Spleen (tissue), 7 donors: ENCODE measurements around the gene MTERF1.

Experiments used
- CTCF ChIP-seq, 11 experiments: fragments of 200-600 bp in 7 of 11; fragments of 450-650 bp in 4 of 11; sonication (generic) in 4 of 11; IDR thresholded peaks in 8 of 11; conservative IDR thresholded peaks in 3 of 11; 1 replicate in 7 of 11; 2 replicates in 4 of 11; pipeline versions ENCODE4 v1.4.0 to v1.8.0; 2016 to 2021; ENCODE audit warnings: antibody characterized with exemption in 11 of 11, inconsistent platforms in 4 of 11, mild to moderate bottlenecking in 1 of 11
- POLR2A ChIP-seq, 3 donors: fragments of 450-650 bp; IDR thresholded peaks; one replicate each; pipeline ENCODE4 v1.5.1; 2017; ENCODE audit warnings: antibody characterized with exemption in 3 of 3, mild to moderate bottlenecking in 1 of 3
- POLR2AphosphoS5 ChIP-seq, 3 donors: sonication (generic); formaldehyde crosslinking; IDR thresholded peaks; one replicate each; pipeline ENCODE4 v1.5.1; 2017; ENCODE audit warnings: antibody characterized with exemption in 3 of 3
- donor health status: DM: no; HTN: no; CAD: no; lungs with moderate emphysema.
- donor health status: DM: no; HTN: no; CAD: no.
- donor health status: DM: no; HTN: no; CAD: no.

DNA sequence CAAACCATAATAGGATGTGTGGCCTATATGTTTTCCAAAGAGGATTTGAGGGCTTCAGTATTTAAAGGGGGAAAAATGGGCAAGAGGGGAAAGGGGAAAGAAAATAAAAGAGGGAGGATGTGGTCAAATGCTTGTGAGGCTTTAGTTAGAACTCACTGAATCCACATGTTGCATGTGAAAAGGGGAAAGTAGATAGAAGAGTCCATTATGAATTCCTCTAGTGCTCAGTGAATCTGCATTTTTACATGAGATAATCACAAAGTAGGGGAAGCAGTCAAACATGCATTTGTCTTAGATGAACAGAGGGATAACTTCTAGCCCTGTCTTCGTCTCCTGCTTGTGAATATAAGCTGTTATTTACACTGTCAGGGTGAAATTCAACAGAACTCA is 35.5 kb upstream of the MTERF1 start:
- TF ChIP-seq CTCF (IDR thresholded peaks at IDR 0.05 in 8 of 11, conservative IDR thresholded peaks at IDR 0.05 in 3 of 11) (no peak), POLR2AphosphoS5 (IDR thresholded peaks at IDR 0.05) (no peak), POLR2A (IDR thresholded peaks at IDR 0.05) (no peak)
